Measurements from ENCODE around the gene TMEM250. TPM values are rescaled to one million over a fixed set of nuclear protein-coding genes. Genes with fewer than 3 reads are reported as not detected.

TMEM250 gene
- total RNA-seq, 4 donors from 2014 or later = 25.7 to 46.9 (median 41.5) TPM

- Histone ChIP-seq H3K27me3 (peaks cover 29 to 47% (median 46%) of the 10 kb centered on the region in 3 donors), H3K4me3 (no peak overlapping the region), H3K27ac (no peak overlapping the region), H3K9me3 (no peaks in the 10 kb centered on the region), H3K4me1 (peaks cover 4% of the 10 kb centered on the region in 2 donors), H3K36me3 (no peaks in the 10 kb centered on the region)
- no peak for DNase-seq
- ATAC-seq = no peak
- TF ChIP-seq, protein P1, sequence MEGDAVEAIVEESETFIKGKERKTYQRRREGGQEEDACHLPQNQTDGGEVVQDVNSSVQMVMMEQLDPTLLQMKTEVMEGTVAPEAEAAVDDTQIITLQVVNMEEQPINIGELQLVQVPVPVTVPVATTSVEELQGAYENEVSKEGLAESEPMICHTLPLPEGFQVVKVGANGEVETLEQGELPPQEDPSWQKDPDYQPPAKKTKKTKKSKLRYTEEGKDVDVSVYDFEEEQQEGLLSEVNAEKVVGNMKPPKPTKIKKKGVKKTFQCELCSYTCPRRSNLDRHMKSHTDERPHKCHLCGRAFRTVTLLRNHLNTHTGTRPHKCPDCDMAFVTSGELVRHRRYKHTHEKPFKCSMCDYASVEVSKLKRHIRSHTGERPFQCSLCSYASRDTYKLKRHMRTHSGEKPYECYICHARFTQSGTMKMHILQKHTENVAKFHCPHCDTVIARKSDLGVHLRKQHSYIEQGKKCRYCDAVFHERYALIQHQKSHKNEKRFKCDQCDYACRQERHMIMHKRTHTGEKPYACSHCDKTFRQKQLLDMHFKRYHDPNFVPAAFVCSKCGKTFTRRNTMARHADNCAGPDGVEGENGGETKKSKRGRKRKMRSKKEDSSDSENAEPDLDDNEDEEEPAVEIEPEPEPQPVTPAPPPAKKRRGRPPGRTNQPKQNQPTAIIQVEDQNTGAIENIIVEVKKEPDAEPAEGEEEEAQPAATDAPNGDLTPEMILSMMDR (IDR thresholded peaks at IDR 0.05 in 4 of 5, conservative IDR thresholded peaks at IDR 0.05 in 1 of 5) = no peak
- no peak for TF ChIP-seq POLR2A (IDR thresholded peaks at IDR 0.05)
- intact Hi-C loops (cut with DNase I; ENCODE audit: low total_unique reads) (no loop called here), in situ Hi-C loops (cut with MboI; ENCODE audit: low sequenced_read_pairs in 4 of 4) (no loop called here)
Measured at GRCh38 chr9:136129176-136129575, 10.5 kb upstream of the TMEM250 start.

GRCh38 chr9:136128436-136128835 lies 9.8 kb upstream of the TMEM250 start:
- TF ChIP-seq POLR2A (IDR thresholded peaks at IDR 0.05) = no peak
- TF ChIP-seq, protein P1 (IDR thresholded peaks at IDR 0.05 in 4 of 5, conservative IDR thresholded peaks at IDR 0.05 in 1 of 5) = no peak
- Histone ChIP-seq H3K27ac (no peak overlapping the region), H3K27me3 (peaks cover 22 to 40% (median 39%) of the 10 kb centered on the region in 3 donors), H3K4me1 (peaks cover 3 to 4% of the 10 kb centered on the region in 2 donors), H3K36me3 (no peaks in the 10 kb centered on the region), H3K9me3 (no peaks in the 10 kb centered on the region), H3K4me3 (no peak overlapping the region)
- intact Hi-C loops (cut with DNase I; ENCODE audit: low total_unique reads) (no loop called here), in situ Hi-C loops (cut with MboI; ENCODE audit: low sequenced_read_pairs in 4 of 4) (no loop called here)
- no peak for ATAC-seq
- DNase-seq = no peak

DNA sequence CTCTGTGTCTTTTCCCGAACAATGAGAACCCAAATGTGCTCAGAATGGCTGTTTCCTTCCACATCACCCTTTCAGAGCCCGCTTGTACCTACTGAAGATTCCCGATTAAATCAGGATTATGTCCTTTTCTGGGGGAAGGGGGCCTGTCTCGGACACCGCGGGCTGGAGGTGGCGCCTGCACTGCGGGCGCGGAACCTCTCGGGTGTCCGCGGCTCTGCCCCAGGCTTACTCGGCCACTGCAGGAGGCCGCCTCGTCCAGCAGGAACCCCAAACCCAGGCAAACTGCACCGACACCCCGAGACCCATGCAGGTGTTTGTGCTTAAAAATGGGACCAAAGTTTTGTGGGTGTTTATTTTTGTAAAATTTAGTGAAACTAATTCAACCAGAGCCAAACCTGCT lies 8.6 kb upstream of the TMEM250 start:
- H3K9me3 ChIP-seq = no peaks in the 10 kb centered on the region
- no peak for TF ChIP-seq POLR2A (IDR thresholded peaks at IDR 0.05)
- TF ChIP-seq, protein P1 (IDR thresholded peaks at IDR 0.05 in 4 of 5, conservative IDR thresholded peaks at IDR 0.05 in 1 of 5) = no peak
- H3K27ac ChIP-seq = no peak overlapping the region
- intact Hi-C loops (cut with DNase I; ENCODE audit: low total_unique reads) = no loop called here
- H3K36me3 ChIP-seq = no peaks in the 10 kb centered on the region
- in situ Hi-C loops (cut with MboI; ENCODE audit: low sequenced_read_pairs in 4 of 4) = no loop called here
- H3K4me3 ChIP-seq = no peak overlapping the region
- H3K4me1 ChIP-seq = peaks cover 4 to 7% of the 10 kb centered on the region in 2 donors
- H3K27me3 ChIP-seq = peaks cover 13 to 32% (median 32%) of the 10 kb centered on the region in 3 donors
- DNase-seq (no peak), ATAC-seq (no peak)

DNA sequence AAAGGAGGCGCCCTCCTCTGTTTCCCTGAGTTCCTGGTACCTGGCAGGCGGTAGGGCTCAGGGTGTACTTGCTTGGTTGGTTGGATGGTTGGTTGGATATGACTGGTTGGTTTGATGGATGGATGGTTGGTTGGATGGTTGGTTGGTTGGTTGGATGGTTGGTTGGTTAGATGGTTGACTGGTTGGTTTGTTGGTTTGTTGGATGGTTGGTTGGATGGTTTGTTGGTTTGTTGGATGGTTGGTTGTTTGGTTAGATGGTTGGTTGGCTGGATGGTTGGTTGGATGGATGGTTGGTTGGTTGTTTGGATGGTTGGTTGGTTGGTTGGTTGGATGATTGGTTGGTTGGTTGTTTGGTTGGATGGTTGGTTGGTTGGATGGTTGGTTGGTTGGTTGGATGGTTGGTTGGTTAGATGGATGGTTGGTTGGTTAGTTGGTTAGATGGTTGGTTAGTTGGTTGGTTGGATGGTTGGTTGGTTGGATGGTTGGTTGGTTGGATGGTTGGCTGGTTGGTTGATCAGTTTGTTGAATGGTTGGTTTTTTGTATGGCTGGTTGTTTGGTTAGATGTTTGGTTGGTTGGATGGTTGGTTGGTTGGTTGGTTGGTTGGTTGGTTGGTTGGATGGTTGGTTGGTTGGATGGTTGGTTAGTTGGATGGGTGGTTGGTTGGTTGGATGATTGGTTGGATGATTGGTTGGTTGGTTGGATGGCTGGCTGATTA lies 6.5 kb upstream of the TMEM250 start:
- Histone ChIP-seq H3K36me3 (no peaks in the 10 kb centered on the region), H3K4me1 (peaks cover 4 to 9% of the 10 kb centered on the region in 2 donors), H3K9me3 (no peaks in the 10 kb centered on the region), H3K27me3 (peaks cover 0 to 15% (median 12%) of the 10 kb centered on the region in 3 donors), H3K4me3 (no peak overlapping the region), H3K27ac (no peak overlapping the region)
- in situ Hi-C loops (cut with MboI; ENCODE audit: low sequenced_read_pairs in 4 of 4) (loop anchor here (5.0 kb wide), 2 partner anchors 158 to 163 kb away; partner anchors contain the start of gene UBAC1 (in 2 of the 4)), intact Hi-C loops (cut with DNase I; ENCODE audit: low total_unique reads) (loop anchor here (5.0 kb wide), 1 partner anchor 423 kb away; the partner anchor contains the start of gene KCNT1)
- DNase-seq (no peak), ATAC-seq (no peak)
- TF ChIP-seq, protein P1 (IDR thresholded peaks at IDR 0.05 in 4 of 5, conservative IDR thresholded peaks at IDR 0.05 in 1 of 5) = no peak
- no peak for TF ChIP-seq POLR2A (IDR thresholded peaks at IDR 0.05)

All from gastrocnemius medialis (tissue), 4 donors.